SIG-M5 (cell line): ENCODE results near the gene ARHGAP24.
"Not testable (repeated sequence)": the region's sequence is repeated elsewhere in the genome, so short reads cannot be mapped to it uniquely, and the experiment has no call there.

Source experiments
- DNase-seq: peaks from one replicate; lab custom pipeline; 2025; lab: John Stamatoyannopoulos, UW

Gene ARHGAP24

GRCh38 chr4:85862896-85863295, 387.9 kb downstream of the ARHGAP24 start:
- DNase-seq = no peak

- no peak for DNase-seq
Observed at GRCh38 chr4:85864259-85865205, 389.6 kb downstream of the ARHGAP24 start.

GRCh38 chr4:85865256-85865655, 390.3 kb downstream of the ARHGAP24 start:
- no peak for DNase-seq

- no peak for DNase-seq
Observed at GRCh38 chr4:85866508-85866907, 391.6 kb downstream of the ARHGAP24 start.

- DNase-seq = no peak
Observed at GRCh38 chr4:85867271-85867670, 392.3 kb downstream of the ARHGAP24 start.

- DNase-seq = no peak
Observed at GRCh38 chr4:85869181-85869580, 394.2 kb downstream of the ARHGAP24 start.

- no peak for DNase-seq
Observed at GRCh38 chr4:85870298-85871083, 395.5 kb downstream of the ARHGAP24 start.

- DNase-seq = no peak
Observed at GRCh38 chr4:85873566-85873965, 398.6 kb downstream of the ARHGAP24 start.

- DNase-seq = no peak
Observed at GRCh38 chr4:85879518-85879917, 404.6 kb downstream of the ARHGAP24 start.

GRCh38 chr4:85883180-85883579, 408.2 kb downstream of the ARHGAP24 start:
- DNase-seq = no peak

- no peak for DNase-seq
Observed at GRCh38 chr4:85884251-85884650, 409.3 kb downstream of the ARHGAP24 start.

- no peak for DNase-seq
Observed at GRCh38 chr4:85886665-85887064, 411.7 kb downstream of the ARHGAP24 start.

- DNase-seq = no peak
Observed at GRCh38 chr4:85889314-85889713, 414.4 kb downstream of the ARHGAP24 start.

- no peak for DNase-seq
Observed at GRCh38 chr4:85895755-85896154, 420.8 kb downstream of the ARHGAP24 start.

GRCh38 chr4:85898231-85898630, 423.3 kb downstream of the ARHGAP24 start:
- DNase-seq = no peak

- DNase-seq = no peak
Observed at GRCh38 chr4:85901500-85901899, 426.6 kb downstream of the ARHGAP24 start.

GRCh38 chr4:85902647-85903046, 427.7 kb downstream of the ARHGAP24 start:
- DNase-seq = not testable (repeated sequence)

- no peak for DNase-seq
Observed at GRCh38 chr4:85905761-85906160, 430.8 kb downstream of the ARHGAP24 start.

GRCh38 chr4:85907001-85907400, 432.1 kb downstream of the ARHGAP24 start:
- DNase-seq = no peak

- no peak for DNase-seq
Observed at GRCh38 chr4:85909851-85910250, 434.9 kb downstream of the ARHGAP24 start.

- DNase-seq = no peak
Observed at GRCh38 chr4:85910985-85911384, 436.0 kb downstream of the ARHGAP24 start.

GRCh38 chr4:85913931-85914694, 439.2 kb downstream of the ARHGAP24 start:
- no peak for DNase-seq
